PC-3 (cell line): ENCODE measurements around the gene PRPF19.

ENCODE experiments used
- CTCF ChIP-seq: fragments of 300-600 bp; sonication (generic); conservative IDR thresholded peaks from 2 replicates; pipeline ENCODE4 v1.5.1; 2017; ENCODE audit warnings: antibody characterized with exemption, low read depth, mild to moderate bottlenecking, low read length
- EZH2phosphoT487 ChIP-seq: fragments of 300-600 bp; sonication (generic); IDR thresholded peaks from 2 replicates; pipeline ENCODE4 v1.6.1; 2018; ENCODE audit warnings: mild to moderate bottlenecking, antibody characterized with exemption, low read length, borderline replicate concordance

- no peak for TF ChIP-seq CTCF
- TF ChIP-seq EZH2phosphoT487: no peak
These were observed 44.2 kb downstream of the PRPF19 start for GRCh38 chr11:60862171-60862570.
